ENCODE measurements around the gene TM9SF3.

Gene TM9SF3

GRCh38 chr10:96568402-96568801 lies 18.4 kb downstream of the TM9SF3 start:
- Histone ChIP-seq H3K79me2 (ENCODE audit: insufficient read depth, low read length) (peaks cover 28% of the 10 kb centered on the region), H3K9me2 (ENCODE audit: low read depth, low read length) (no peaks in the 10 kb centered on the region), H3K27ac (ENCODE audit: low read depth, low read length, poor library complexity, severe bottlenecking) (no peak overlapping the region), H3K4me3 (ENCODE audit: low read depth, low read length, poor library complexity, severe bottlenecking) (no peak overlapping the region), H3K27me3 (ENCODE audit: insufficient read depth, low read length) (no peaks in the 10 kb centered on the region), H3K9me3 (ENCODE audit: low read length) (no peaks in the 10 kb centered on the region), H3F3A (ENCODE audit: insufficient read depth, low read length) (no peaks in the 10 kb centered on the region), H3K9ac (ENCODE audit: low read length) (no peak overlapping the region), H3K4me2 (ENCODE audit: low read length) (no peak overlapping the region), H4K20me1 (ENCODE audit: insufficient read depth, low read length) (no peaks in the 10 kb centered on the region), H3K36me3 (ENCODE audit: insufficient read depth, low read length) (peaks cover 31% of the 10 kb centered on the region; the same call in 1 of the 2 replicates), H2AFZ (ENCODE audit: low read length) (no peak overlapping the region), H3K4me1 (ENCODE audit: insufficient read depth, low read length, severe bottlenecking) (no peaks in the 10 kb centered on the region)
- no peak for TF ChIP-seq EZH2 (IDR thresholded peaks at IDR 0.05; ENCODE audit: borderline replicate concordance, low read length)

- Histone ChIP-seq H3K27me3 (ENCODE audit: insufficient read depth, low read length) (no peaks in the 10 kb centered on the region), H3K79me2 (ENCODE audit: insufficient read depth, low read length) (peaks cover 11% of the 10 kb centered on the region; the same call in 1 of the 2 replicates), H3K9ac (ENCODE audit: low read length) (no peak overlapping the region), H3K9me2 (ENCODE audit: low read depth, low read length) (no peaks in the 10 kb centered on the region), H3K4me1 (ENCODE audit: insufficient read depth, low read length, severe bottlenecking) (no peaks in the 10 kb centered on the region), H3K27ac (ENCODE audit: low read depth, low read length, poor library complexity, severe bottlenecking) (no peak overlapping the region), H3K4me2 (ENCODE audit: low read length) (no peak overlapping the region), H4K20me1 (ENCODE audit: insufficient read depth, low read length) (no peaks in the 10 kb centered on the region), H3K4me3 (ENCODE audit: low read depth, low read length, poor library complexity, severe bottlenecking) (no peak overlapping the region), H3F3A (ENCODE audit: insufficient read depth, low read length) (no peaks in the 10 kb centered on the region), H3K36me3 (ENCODE audit: insufficient read depth, low read length) (peaks cover 32% of the 10 kb centered on the region), H3K9me3 (ENCODE audit: low read length) (no peaks in the 10 kb centered on the region), H2AFZ (ENCODE audit: low read length) (no peak overlapping the region)
- TF ChIP-seq CTCF (IDR thresholded peaks at IDR 0.05; ENCODE audit: low read length), result no peak
- no peak for TF ChIP-seq EZH2 (IDR thresholded peaks at IDR 0.05; ENCODE audit: borderline replicate concordance, low read length)
Measured at GRCh38 chr10:96565774-96566173, 21.0 kb downstream of the TM9SF3 start.

GRCh38 chr10:96560966-96561887 lies 25.6 kb downstream of the TM9SF3 start:
- H3F3A ChIP-seq (ENCODE audit: insufficient read depth, low read length), result no peaks in the 10 kb centered on the region
- no peak overlapping the region for H2AFZ ChIP-seq (ENCODE audit: low read length)
- no peaks in the 10 kb centered on the region for H3K9me2 ChIP-seq (ENCODE audit: low read depth, low read length)
- 0 out of 2 replicates have a peak, but pooled peaks cover 4% of the 10 kb centered on the region for H3K79me2 ChIP-seq (ENCODE audit: insufficient read depth, low read length)
- H3K9ac ChIP-seq (ENCODE audit: low read length), result no peak overlapping the region
- H3K27ac ChIP-seq (ENCODE audit: low read depth, low read length, poor library complexity, severe bottlenecking), result no peak overlapping the region
- H3K9me3 ChIP-seq (ENCODE audit: low read length), result no peaks in the 10 kb centered on the region
- peaks cover 43% of the 10 kb centered on the region for H3K36me3 ChIP-seq (ENCODE audit: insufficient read depth, low read length)
- no peaks in the 10 kb centered on the region for H3K4me1 ChIP-seq (ENCODE audit: insufficient read depth, low read length, severe bottlenecking)
- H3K4me2 ChIP-seq (ENCODE audit: low read length), result no peak overlapping the region
- TF ChIP-seq EZH2 (IDR thresholded peaks at IDR 0.05; ENCODE audit: borderline replicate concordance, low read length) (no peak), CTCF (IDR thresholded peaks at IDR 0.05; ENCODE audit: low read length) (no peak)
- no peaks in the 10 kb centered on the region for H4K20me1 ChIP-seq (ENCODE audit: insufficient read depth, low read length)
- no peak overlapping the region for H3K4me3 ChIP-seq (ENCODE audit: low read depth, low read length, poor library complexity, severe bottlenecking)
- H3K27me3 ChIP-seq (ENCODE audit: insufficient read depth, low read length), result no peaks in the 10 kb centered on the region
